Measurements from ENCODE around the gene MRPL30. TPM values are rescaled to one million over a fixed set of nuclear protein-coding genes. Genes with fewer than 3 reads are reported as not detected.

Gene MRPL30
- total and polyA plus RNA-seq, 2 donors (not counting 1 experiment from before 2014, with no cell fraction given), result 4.7 to 18.5 TPM

DNA sequence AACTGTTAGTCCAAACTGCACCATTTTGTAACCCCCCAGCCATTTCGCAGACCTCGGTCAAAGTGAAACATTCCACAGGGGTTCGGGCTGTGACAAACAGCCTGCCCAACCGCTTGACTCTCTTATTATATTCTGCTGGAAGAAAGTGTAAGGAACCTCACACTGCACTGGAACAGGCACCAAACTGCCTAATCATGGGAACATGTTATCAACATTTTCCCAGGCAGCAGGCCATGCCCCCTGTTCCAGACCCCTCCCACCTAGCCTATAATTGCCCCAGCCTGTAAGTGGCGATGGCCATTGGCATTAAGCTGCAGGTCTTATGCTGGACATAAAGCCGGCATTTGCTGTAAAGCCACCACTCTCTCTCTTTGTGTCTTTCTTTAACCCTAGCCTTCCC is 57.6 kb downstream of the MRPL30 start:
- no peaks in the 10 kb centered on the region for H3K79me2 ChIP-seq (ENCODE audit: control insufficient read depth, insufficient read depth, low read length)
- ChIA-PET POLR2A (no interaction called here), CTCF (no interaction called here)
- DNase-seq, result no peak
- Mint-ChIP-seq H3K4me1 (no peaks in the 10 kb centered on the region), H3K9me3 (ENCODE audit: insufficient read depth) (no peaks in the 10 kb centered on the region), H3K27me3 (no peaks in the 10 kb centered on the region), H3K4me3 (no peak overlapping the region), H3K27ac (no peak overlapping the region)
- no peak overlapping the region for H2AFZ ChIP-seq (ENCODE audit: insufficient read depth, low read depth, low read length, poor library complexity, severe bottlenecking)
- no peak overlapping the region for H3K4me3 ChIP-seq (ENCODE audit: control extremely low read depth in 1 of 5, extremely low read depth in 1 of 5, insufficient read depth in 1 of 5, low read depth in 2 of 5, low read length in 4 of 5)
- no peak overlapping the region for H3K9ac ChIP-seq (ENCODE audit: low read length)
- H3K4me2 ChIP-seq (replicated peaks; ENCODE audit: low read depth, low read length, poor library complexity, severe bottlenecking), result no peak overlapping the region
- no peak overlapping the region for H3K27ac ChIP-seq (ENCODE audit: low read length in 2 of 2)
- no peak for ATAC-seq (ENCODE audit: low read depth)
- no peaks in the 10 kb centered on the region for H3K4me1 ChIP-seq (ENCODE audit: control insufficient read depth in 2 of 2, insufficient read depth in 2 of 2, low read length in 2 of 2)
- TF ChIP-seq, protein P1, sequence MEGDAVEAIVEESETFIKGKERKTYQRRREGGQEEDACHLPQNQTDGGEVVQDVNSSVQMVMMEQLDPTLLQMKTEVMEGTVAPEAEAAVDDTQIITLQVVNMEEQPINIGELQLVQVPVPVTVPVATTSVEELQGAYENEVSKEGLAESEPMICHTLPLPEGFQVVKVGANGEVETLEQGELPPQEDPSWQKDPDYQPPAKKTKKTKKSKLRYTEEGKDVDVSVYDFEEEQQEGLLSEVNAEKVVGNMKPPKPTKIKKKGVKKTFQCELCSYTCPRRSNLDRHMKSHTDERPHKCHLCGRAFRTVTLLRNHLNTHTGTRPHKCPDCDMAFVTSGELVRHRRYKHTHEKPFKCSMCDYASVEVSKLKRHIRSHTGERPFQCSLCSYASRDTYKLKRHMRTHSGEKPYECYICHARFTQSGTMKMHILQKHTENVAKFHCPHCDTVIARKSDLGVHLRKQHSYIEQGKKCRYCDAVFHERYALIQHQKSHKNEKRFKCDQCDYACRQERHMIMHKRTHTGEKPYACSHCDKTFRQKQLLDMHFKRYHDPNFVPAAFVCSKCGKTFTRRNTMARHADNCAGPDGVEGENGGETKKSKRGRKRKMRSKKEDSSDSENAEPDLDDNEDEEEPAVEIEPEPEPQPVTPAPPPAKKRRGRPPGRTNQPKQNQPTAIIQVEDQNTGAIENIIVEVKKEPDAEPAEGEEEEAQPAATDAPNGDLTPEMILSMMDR (IDR thresholded peaks at IDR 0.05), result no peak
- TF ChIP-seq EZH2 (IDR thresholded peaks at IDR 0.05; ENCODE audit: borderline replicate concordance, insufficient read depth, low read depth, low read length, poor library complexity, severe bottlenecking), result no peak
- no peaks in the 10 kb centered on the region for H4K20me1 ChIP-seq (ENCODE audit: control insufficient read depth, insufficient read depth, low read length, poor library complexity, severe bottlenecking)
- WGBS (ENCODE audit: insufficient coverage), result 98% methylated on average over 6 of the region's 6 CpGs
- no peaks in the 10 kb centered on the region for H3K27me3 ChIP-seq (replicated peaks in 1 of 4; ENCODE audit: control extremely low read depth in 1 of 4, control insufficient read depth in 3 of 4, insufficient read depth in 4 of 4, low read length in 3 of 4)
- peaks cover 0 to 4% (median 3%) of the 10 kb centered on the region in 3 donors for H3K9me3 ChIP-seq (ENCODE audit: control extremely low read depth in 1 of 3, control insufficient read depth in 2 of 3, insufficient read depth in 1 of 3, low read length in 2 of 3)
- H3K36me3 ChIP-seq (replicated peaks in 1 of 2; ENCODE audit: control extremely low read depth in 1 of 2, control insufficient read depth in 1 of 2, extremely low read depth in 1 of 2, insufficient read depth in 2 of 2, low read length in 1 of 2), result no peaks in the 10 kb centered on the region
- intact Hi-C loops (cut with micrococcal nuclease), result no loop called here

DNA sequence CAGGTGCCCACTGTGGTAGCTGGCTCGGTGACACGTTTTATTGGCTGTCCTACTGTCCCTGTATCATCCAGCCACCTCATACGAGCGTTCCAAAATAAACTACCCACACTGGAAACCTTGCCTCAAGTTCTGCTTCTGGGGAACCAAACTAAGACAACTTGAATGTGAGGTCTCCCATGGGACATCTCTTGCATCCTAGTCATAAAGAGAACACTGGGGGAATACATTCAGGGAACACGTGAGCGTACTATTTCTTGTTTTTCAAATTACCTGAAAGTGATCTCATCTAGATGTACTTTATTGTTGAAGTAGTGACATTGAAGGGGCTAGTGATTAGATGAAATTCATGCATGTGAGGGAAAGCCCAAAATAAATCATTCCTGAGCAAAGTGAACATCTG is 59.4 kb downstream of the MRPL30 start:
- ChIA-PET POLR2A (no interaction called here), CTCF (no interaction called here)
- H3K4me3 ChIP-seq (ENCODE audit: control extremely low read depth in 1 of 5, extremely low read depth in 1 of 5, insufficient read depth in 1 of 5, low read depth in 2 of 5, low read length in 4 of 5), result no peak overlapping the region
- H3K27me3 ChIP-seq (replicated peaks in 1 of 4; ENCODE audit: control extremely low read depth in 1 of 4, control insufficient read depth in 3 of 4, insufficient read depth in 4 of 4, low read length in 3 of 4), result no peaks in the 10 kb centered on the region
- H3K4me3 Mint-ChIP-seq, result no peak overlapping the region
- no peaks in the 10 kb centered on the region for H3K4me1 Mint-ChIP-seq
- no peak overlapping the region for H3K4me2 ChIP-seq (replicated peaks; ENCODE audit: low read depth, low read length, poor library complexity, severe bottlenecking)
- H2AFZ ChIP-seq (ENCODE audit: insufficient read depth, low read depth, low read length, poor library complexity, severe bottlenecking), result no peak overlapping the region
- ATAC-seq (ENCODE audit: low read depth) (no peak), DNase-seq (no peak)
- no peak overlapping the region for H3K9ac ChIP-seq (ENCODE audit: low read length)
- no peaks in the 10 kb centered on the region for H3K27me3 Mint-ChIP-seq
- H3K9me3 Mint-ChIP-seq (ENCODE audit: insufficient read depth), result no peaks in the 10 kb centered on the region
- no peak overlapping the region for H3K27ac Mint-ChIP-seq
- peaks cover 0 to 4% (median 0%) of the 10 kb centered on the region in 3 donors for H3K9me3 ChIP-seq (ENCODE audit: control extremely low read depth in 1 of 3, control insufficient read depth in 2 of 3, insufficient read depth in 1 of 3, low read length in 2 of 3)
- H3K27ac ChIP-seq (ENCODE audit: low read length in 2 of 2), result no peak overlapping the region
- intact Hi-C loops (cut with micrococcal nuclease), result no loop called here
- no peaks in the 10 kb centered on the region for H3K36me3 ChIP-seq (replicated peaks in 1 of 2; ENCODE audit: control extremely low read depth in 1 of 2, control insufficient read depth in 1 of 2, extremely low read depth in 1 of 2, insufficient read depth in 2 of 2, low read length in 1 of 2)
- H3K4me1 ChIP-seq (ENCODE audit: control insufficient read depth in 2 of 2, insufficient read depth in 2 of 2, low read length in 2 of 2), result no peaks in the 10 kb centered on the region
- no peak for TF ChIP-seq EZH2 (IDR thresholded peaks at IDR 0.05; ENCODE audit: borderline replicate concordance, insufficient read depth, low read depth, low read length, poor library complexity, severe bottlenecking)
- TF ChIP-seq, protein P1 (IDR thresholded peaks at IDR 0.05), result no peak
- no peaks in the 10 kb centered on the region for H3K79me2 ChIP-seq (ENCODE audit: control insufficient read depth, insufficient read depth, low read length)
- 90% methylated on average over 4 of the region's 6 CpGs for WGBS (ENCODE audit: insufficient coverage)
- H4K20me1 ChIP-seq (ENCODE audit: control insufficient read depth, insufficient read depth, low read length, poor library complexity, severe bottlenecking), result no peaks in the 10 kb centered on the region

Data from B cell (primary cell).